Cardiac muscle cell (in vitro differentiated cells and primary cell): ENCODE data around the gene JMJD1C. TPM values are rescaled to one million over a fixed set of nuclear protein-coding genes. Genes with fewer than 3 reads are reported as not detected.

ENCODE experiments used
- DNase-seq, 2 donors: peaks; one replicate each; pipeline versions ENCODE4 v3.0.0 to v3.0.0-alpha.2; 2010 to 2017; ENCODE audit warnings: low read depth in 1 of 2, low spot score in 1 of 2
- H3K27ac ChIP-seq: fragments of 200-600 bp; sonication (generic); 2 replicates; pipeline ENCODE4 v1.5.1; 2016
- H3K27me3 ChIP-seq: fragments of 200-600 bp; sonication (generic); 2 replicates; pipeline ENCODE4 v1.6.0; 2016; ENCODE audit warnings: control low read depth
- H3K36me3 ChIP-seq: fragments of 200-600 bp; sonication (generic); 2 replicates; pipeline ENCODE4 v1.5.1; 2016; ENCODE audit warnings: control low read depth
- H3K4me1 ChIP-seq: fragments of 200-600 bp; sonication (generic); 2 replicates; pipeline ENCODE4 v1.8.1; 2017; ENCODE audit warnings: low read depth, mild to moderate bottlenecking, mixed run types
- H3K4me3 ChIP-seq: fragments of 200-600 bp; sonication (generic); 2 replicates; pipeline ENCODE4 v1.5.1; 2016; ENCODE audit warnings: mild to moderate bottlenecking
- H3K9me3 ChIP-seq: fragments of 200-600 bp; sonication (generic); 2 replicates; pipeline ENCODE4 v1.5.1; 2017; ENCODE audit warnings: low read depth, mild to moderate bottlenecking, control low read depth
- polyA plus RNA-seq: library from polyadenylated mRNA; unstranded; fragments of >200 nt; fragmentation: Nextera tagmentation; extraction: Ambion mirVana; gene quantifications from 2 replicates; pipeline ENCODE4 v1.2.1, GENCODE V29; 2016
- total RNA-seq: library from RNA; depleted of rRNA; stranded (reverse); fragments of >200 nt; gene quantifications from 2 replicates; pipeline ENCODE4 v1.2.3, GENCODE V29; 2016
- TF ChIP-seq, protein P1 (sequence below): IDR thresholded peaks from 2 replicates; pipeline ENCODE4 v1.5.1; 2012; ENCODE audit warnings: low read depth, mild to moderate bottlenecking, low read length

JMJD1C gene
- total and polyA plus RNA-seq, 2 experiments from 2014 or later, result 59.1 to 144 TPM

DNA sequence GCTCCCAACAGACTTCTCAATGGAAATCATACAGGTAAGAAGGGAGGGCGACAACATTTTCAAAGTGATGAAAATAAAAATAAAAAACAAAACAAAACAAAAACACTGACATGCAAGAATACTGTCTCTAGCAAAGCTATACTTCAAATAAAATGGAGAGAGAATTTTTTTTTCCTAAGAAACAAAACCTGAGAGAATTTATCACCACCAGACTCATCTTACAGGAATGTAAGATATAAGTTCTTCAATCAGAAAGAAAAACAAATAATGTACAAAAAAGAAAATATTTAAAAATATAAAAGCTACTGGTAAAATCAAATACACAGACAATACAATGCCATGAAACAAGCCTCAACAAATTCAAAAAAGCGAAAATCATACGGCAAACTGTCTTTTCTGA is 219.4 kb downstream of the JMJD1C start:
- Histone ChIP-seq H3K9me3 (no peaks in the 10 kb centered on the region), H3K4me1 (peaks cover 14% of the 10 kb centered on the region), H3K4me3 (no peak overlapping the region), H3K27me3 (no peaks in the 10 kb centered on the region), H3K27ac (no peak overlapping the region), H3K36me3 (no peaks in the 10 kb centered on the region)
- TF ChIP-seq, protein P1, sequence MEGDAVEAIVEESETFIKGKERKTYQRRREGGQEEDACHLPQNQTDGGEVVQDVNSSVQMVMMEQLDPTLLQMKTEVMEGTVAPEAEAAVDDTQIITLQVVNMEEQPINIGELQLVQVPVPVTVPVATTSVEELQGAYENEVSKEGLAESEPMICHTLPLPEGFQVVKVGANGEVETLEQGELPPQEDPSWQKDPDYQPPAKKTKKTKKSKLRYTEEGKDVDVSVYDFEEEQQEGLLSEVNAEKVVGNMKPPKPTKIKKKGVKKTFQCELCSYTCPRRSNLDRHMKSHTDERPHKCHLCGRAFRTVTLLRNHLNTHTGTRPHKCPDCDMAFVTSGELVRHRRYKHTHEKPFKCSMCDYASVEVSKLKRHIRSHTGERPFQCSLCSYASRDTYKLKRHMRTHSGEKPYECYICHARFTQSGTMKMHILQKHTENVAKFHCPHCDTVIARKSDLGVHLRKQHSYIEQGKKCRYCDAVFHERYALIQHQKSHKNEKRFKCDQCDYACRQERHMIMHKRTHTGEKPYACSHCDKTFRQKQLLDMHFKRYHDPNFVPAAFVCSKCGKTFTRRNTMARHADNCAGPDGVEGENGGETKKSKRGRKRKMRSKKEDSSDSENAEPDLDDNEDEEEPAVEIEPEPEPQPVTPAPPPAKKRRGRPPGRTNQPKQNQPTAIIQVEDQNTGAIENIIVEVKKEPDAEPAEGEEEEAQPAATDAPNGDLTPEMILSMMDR, result no peak
- no peak for DNase-seq

- no peak overlapping the region for H3K4me3 ChIP-seq
- no peaks in the 10 kb centered on the region for H3K9me3 ChIP-seq
- H3K4me1 ChIP-seq, result peaks cover 21% of the 10 kb centered on the region
- no peaks in the 10 kb centered on the region for H3K36me3 ChIP-seq
- TF ChIP-seq, protein P1, result no peak
- peak overlapping the region; percentile 22 for H3K27ac ChIP-seq
- H3K27me3 ChIP-seq, result no peaks in the 10 kb centered on the region
- DNase-seq, result no peak
Measured at GRCh38 chr10:63241841-63242281, 223.9 kb downstream of the JMJD1C start.

- no peaks in the 10 kb centered on the region for H3K27me3 ChIP-seq
- DNase-seq, result peak in 1 of 2 donors; percentile 38
- TF ChIP-seq, protein P1, result no peak
- no peak overlapping the region for H3K27ac ChIP-seq
- no peaks in the 10 kb centered on the region for H3K9me3 ChIP-seq
- no peaks in the 10 kb centered on the region for H3K36me3 ChIP-seq
- no peak overlapping the region for H3K4me3 ChIP-seq
- peaks cover 21% of the 10 kb centered on the region for H3K4me1 ChIP-seq
Measured at GRCh38 chr10:63240807-63241206, 225.0 kb downstream of the JMJD1C start.

DNA sequence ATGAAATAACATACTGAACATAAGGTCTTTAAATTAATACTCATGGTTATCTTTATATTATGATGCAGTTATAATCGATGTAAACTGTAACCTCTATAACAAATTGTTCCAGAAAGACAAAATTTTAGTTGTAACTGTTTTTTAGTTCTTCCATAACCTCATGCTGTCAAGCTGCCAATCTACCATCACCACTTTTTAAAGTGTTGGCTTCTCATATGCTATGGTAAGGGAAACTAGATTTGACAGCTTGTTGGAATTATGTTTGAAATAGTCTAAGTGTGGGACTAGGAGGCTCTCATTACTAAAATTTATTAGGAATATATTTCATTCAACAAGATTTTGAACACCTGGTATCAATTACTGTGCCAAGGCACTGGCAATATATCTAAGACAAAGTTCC is 227.3 kb downstream of the JMJD1C start:
- Histone ChIP-seq H3K27ac (no peak overlapping the region), H3K36me3 (no peaks in the 10 kb centered on the region), H3K27me3 (no peaks in the 10 kb centered on the region), H3K9me3 (no peaks in the 10 kb centered on the region), H3K4me1 (peaks cover 21% of the 10 kb centered on the region), H3K4me3 (no peak overlapping the region)
- TF ChIP-seq, protein P1, result no peak
- no peak for DNase-seq

- no peaks in the 10 kb centered on the region for H3K27me3 ChIP-seq
- no peak overlapping the region for H3K4me3 ChIP-seq
- no peaks in the 10 kb centered on the region for H3K9me3 ChIP-seq
- TF ChIP-seq, protein P1, result no peak
- no peaks in the 10 kb centered on the region for H3K36me3 ChIP-seq
- H3K4me1 ChIP-seq, result peaks cover 17% of the 10 kb centered on the region
- H3K27ac ChIP-seq, result peak overlapping the region; percentile 44
- DNase-seq, result no peak
Measured at GRCh38 chr10:63237396-63237795, 228.4 kb downstream of the JMJD1C start.
